IMR-90 (cell line): Measurements from ENCODE around the gene ZNF467. TPM values are rescaled to one million over a fixed set of nuclear protein-coding genes. Genes with fewer than 3 reads are reported as not detected.

Source experiments
- ATAC-seq: fragments of 200-7000 bp; cut with Tn5 transposase; 2 replicates; pipeline ENCODE4 v1.9.1; 2020; ENCODE audit warnings: low read depth, mild to moderate bottlenecking, moderate library complexity
- BruUV-seq: library from RNA; stranded (reverse); fragments of 400-500 nt; replicated peaks from 2 replicates; lab custom pipeline; 2021; lab: Mats Ljungman, UMichigan
- CTCF ChIA-PET: fragments of 300-600 bp; formaldehyde crosslinking; extraction: SDS; loops from one replicate; lab custom pipeline; 2021; ENCODE audit warnings: antibody characterized with exemption; lab: Yijun Ruan, JAX
- POLR2A ChIA-PET: fragments of 300-600 bp; sonication (Branson Sonifier 250); formaldehyde crosslinking; loops from one replicate; lab custom pipeline; 2022; ENCODE audit warnings: antibody characterized with exemption; ENCODE audit not compliant: unreplicated experiment; lab: Charles Lee
- DNase-seq: peaks from one replicate; pipeline ENCODE4 v3.0.0; 2013
- H2AFZ ChIP-seq: replicated peaks from 2 replicates; pipeline ENCODE3; 2013; ENCODE audit warnings: low read length, mild to moderate bottlenecking; ENCODE audit not compliant: poor library complexity
- H2AK5ac ChIP-seq: 2 replicates; pipeline ENCODE4 v1.6.1; 2013; ENCODE audit warnings: low read depth, low read length, inconsistent platforms
- H2AK9ac ChIP-seq: replicated peaks from 2 replicates; pipeline ENCODE3; 2013; ENCODE audit warnings: mild to moderate bottlenecking, low read depth, low read length, moderate library complexity; ENCODE audit not compliant: poor library complexity
- H2BK120ac ChIP-seq: 2 replicates; pipeline ENCODE4 v1.6.1; 2013; ENCODE audit warnings: low read depth, low read length, inconsistent platforms
- H2BK15ac ChIP-seq: 3 replicates; pipeline ENCODE4 v1.6.1; 2013; ENCODE audit warnings: low read depth, low read length, inconsistent platforms
- H2BK20ac ChIP-seq: 2 replicates; pipeline ENCODE4 v1.6.1; 2013; ENCODE audit warnings: low read depth, mild to moderate bottlenecking, inconsistent platforms, low read length, moderate library complexity
- H2BK5ac ChIP-seq: 2 replicates; pipeline ENCODE4 v1.6.1; 2013; ENCODE audit warnings: mild to moderate bottlenecking, low read depth, low read length, inconsistent platforms; ENCODE audit not compliant: poor library complexity, severe bottlenecking
- H3K14ac ChIP-seq: replicated peaks from 2 replicates; pipeline ENCODE4 v1.6.1; 2013; ENCODE audit warnings: low read depth, low read length, inconsistent platforms
- H3K18ac ChIP-seq: 2 replicates; pipeline ENCODE4 v1.6.1; 2013; ENCODE audit warnings: low read depth, low read length, control low read depth
- H3K23ac ChIP-seq: 2 replicates; pipeline ENCODE4 v1.6.1; 2013; ENCODE audit warnings: low read depth, low read length, inconsistent platforms
- H3K27ac ChIP-seq: 2 replicates; pipeline ENCODE4 v1.5.1; 2013; ENCODE audit warnings: mild to moderate bottlenecking, control low read depth, low read length; ENCODE audit not compliant: insufficient read depth
- H3K27me3 ChIP-seq: 2 replicates; pipeline ENCODE4 v1.6.1; 2013; ENCODE audit warnings: low read length; ENCODE audit not compliant: control insufficient read depth, insufficient read depth
- H3K36me3 ChIP-seq: 2 replicates; pipeline ENCODE4 v1.6.1; 2013; ENCODE audit warnings: low read length, mixed read lengths; ENCODE audit not compliant: control insufficient read depth, insufficient read depth
- H3K4ac ChIP-seq: 2 replicates; pipeline ENCODE4 v1.6.1; 2013; ENCODE audit warnings: low read depth, low read length, inconsistent platforms
- H3K4me1 ChIP-seq: 2 replicates; pipeline ENCODE4 v1.6.1; 2013; ENCODE audit warnings: low read length, mixed read lengths; ENCODE audit not compliant: control insufficient read depth, insufficient read depth
- H3K4me2 ChIP-seq: 2 replicates; pipeline ENCODE4 v1.6.1; 2013; ENCODE audit warnings: low read depth, mild to moderate bottlenecking, control low read depth, low read length, moderate library complexity
- H3K4me3 ChIP-seq: 2 replicates; pipeline ENCODE4 v1.5.1; 2013; ENCODE audit warnings: low read depth, mild to moderate bottlenecking, control low read depth, low read length, moderate library complexity; ENCODE audit not compliant: insufficient read depth
- H3K56ac ChIP-seq: 2 replicates; pipeline ENCODE4 v1.6.1; 2013; ENCODE audit warnings: low read length, inconsistent platforms; ENCODE audit not compliant: insufficient read depth; ENCODE audit errors: extremely low read depth
- H3K79me1 ChIP-seq, 2 experiments: 2 replicates each; pipeline ENCODE4 v1.6.1; 2013; ENCODE audit warnings: low read length in 2 of 2, inconsistent platforms in 1 of 2, low read depth in 1 of 2
- H3K9ac ChIP-seq: 2 replicates; pipeline ENCODE4 v1.6.1; 2013; ENCODE audit warnings: low read depth, low read length, control low read depth
- H3K9me1 ChIP-seq: 2 replicates; pipeline ENCODE4 v1.6.1; 2013; ENCODE audit warnings: low read length, inconsistent platforms; ENCODE audit not compliant: insufficient read depth
- H3K9me3 ChIP-seq: 2 replicates; pipeline ENCODE4 v1.6.1; 2013; ENCODE audit warnings: low read length; ENCODE audit not compliant: control insufficient read depth, insufficient read depth
- H4K20me1 ChIP-seq: 2 replicates; pipeline ENCODE4 v1.6.1; 2013; ENCODE audit warnings: low read length, inconsistent platforms; ENCODE audit not compliant: insufficient read depth
- H4K5ac ChIP-seq: 2 replicates; pipeline ENCODE4 v1.6.1; 2013; ENCODE audit warnings: mild to moderate bottlenecking, low read depth, low read length, control low read depth
- H4K8ac ChIP-seq, 2 experiments: 2 replicates each; pipeline ENCODE4 v1.6.1; 2013; ENCODE audit warnings: low read depth in 2 of 2, low read length in 2 of 2, control low read depth in 1 of 2, inconsistent platforms in 1 of 2
- H4K91ac ChIP-seq: 2 replicates; pipeline ENCODE4 v1.6.1; 2013; ENCODE audit warnings: low read depth, low read length, inconsistent platforms; ENCODE audit not compliant: insufficient read depth
- BHLHE40 ChIP-seq: fragments of 150-350 bp; IDR thresholded peaks from 2 replicates; pipeline ENCODE4 v1.6.1; 2016; ENCODE audit warnings: mild to moderate bottlenecking, low read depth, low read length
- CEBPB ChIP-seq: IDR thresholded peaks from 2 replicates; pipeline ENCODE4 v1.6.1; 2012; ENCODE audit warnings: low read depth, low read length, improper control_type of control experiment
- CHD1 ChIP-seq: IDR thresholded peaks from 2 replicates; pipeline ENCODE4 v1.6.1; 2012; ENCODE audit warnings: low read depth, low read length, improper control_type of control experiment
- FOS ChIP-seq: fragments of 150-350 bp; IDR thresholded peaks from 2 replicates; pipeline ENCODE4 v1.6.1; 2016; ENCODE audit warnings: low read depth, low read length
- MAFK ChIP-seq: IDR thresholded peaks from 2 replicates; pipeline ENCODE4 v1.6.1; 2012; ENCODE audit warnings: low read depth, low read length, improper control_type of control experiment
- MAZ ChIP-seq: IDR thresholded peaks from 2 replicates; pipeline ENCODE4 v1.6.1; 2012; ENCODE audit warnings: low read depth, mild to moderate bottlenecking, low read length, improper control_type of control experiment, moderate library complexity, borderline replicate concordance
- MXI1 ChIP-seq: IDR thresholded peaks from 2 replicates; pipeline ENCODE4 v1.6.1; 2012; ENCODE audit warnings: low read depth, mild to moderate bottlenecking, low read length, moderate library complexity, borderline replicate concordance
- POLR2A ChIP-seq: IDR thresholded peaks from 2 replicates; pipeline ENCODE4 v1.6.1; 2012; ENCODE audit warnings: mild to moderate bottlenecking, low read depth, low read length
- RCOR1 ChIP-seq: IDR thresholded peaks from 2 replicates; pipeline ENCODE4 v1.6.1; 2012; ENCODE audit warnings: mild to moderate bottlenecking, low read length, improper control_type of control experiment; ENCODE audit not compliant: insufficient replicate concordance
- RFX5 ChIP-seq: IDR thresholded peaks from 2 replicates; pipeline ENCODE4 v1.8.0; 2012; ENCODE audit warnings: low read depth, mild to moderate bottlenecking, low read length, moderate library complexity
- SMC3 ChIP-seq: fragments of 150-350 bp; IDR thresholded peaks from 2 replicates; pipeline ENCODE4 v1.6.1; 2016; ENCODE audit warnings: low read depth, mild to moderate bottlenecking, antibody characterized with exemption, low read length, moderate library complexity
- WGBS, 2 experiments: methylation state at CpG; one replicate each; pipeline versions ENCODE4 v1.1.5 to v1.1.7; 2013; ENCODE audit warnings: missing lambda C conversion rate in 2 of 2; ENCODE audit not compliant: insufficient read length in 1 of 2; ENCODE audit errors: extremely low coverage in 2 of 2; 5-methylcytosine and 5-hydroxymethylcytosine counted together
- dilution Hi-C: fragments of 300-500 bp; cut with HindIII; formaldehyde crosslinking; loops from one replicate; pipeline ENCODE4 v1.14.3; 2018; ENCODE audit warnings: low sequenced_read_pairs; ENCODE audit not compliant: unreplicated experiment
- in situ Hi-C: fragments of 300-500 bp; cut with MboI; formaldehyde crosslinking; loops from 3 replicates; pipeline ENCODE4 v1.14.3; 2019; ENCODE audit warnings: low sequenced_read_pairs, inconsistent platforms, mixed read lengths
- intact Hi-C: fragments of 100-400 bp; cut with micrococcal nuclease; formaldehyde crosslinking; loops from 2 replicates; pipeline ENCODE4 v1.10.0; 2022
- polyA plus RNA-seq, 3 experiments: library from polyadenylated mRNA; depleted of rRNA; stranded (reverse); fragments of >200 nt; gene quantifications; 2 replicates each; pipeline ENCODE4 v1.2.3, GENCODE V29; 2012; ENCODE audit warnings: low replicate concordance in 1 of 3
- total RNA-seq: library from RNA; depleted of rRNA; stranded (reverse); fragments of >200 nt; gene quantifications from 2 replicates; pipeline ENCODE4 v1.2.3, GENCODE V29; 2012
- TF ChIP-seq, protein P1 (sequence below): fragments of 150-350 bp; IDR thresholded peaks from 2 replicates; pipeline ENCODE4 v1.6.1; 2017; ENCODE audit warnings: mild to moderate bottlenecking, antibody characterized with exemption, low read length, low read depth
- TF ChIP-seq, protein P2 (sequence below): fragments of 150-350 bp; IDR thresholded peaks from 2 replicates; pipeline ENCODE4 v1.6.1; 2016; ENCODE audit warnings: low read depth, mild to moderate bottlenecking, low read length, moderate library complexity, borderline replicate concordance
- TF ChIP-seq, protein P3 (sequence below): conservative IDR thresholded peaks from 2 replicates; pipeline ENCODE4 v1.5.1; 2012; ENCODE audit warnings: mild to moderate bottlenecking, low read depth, low read length, improper control_type of control experiment

ZNF467 gene
- total and polyA plus RNA-seq, 2 of the 4 experiments (the other 2 are of a cell fraction) = 0.67 TPM; not detected in 1

DNA sequence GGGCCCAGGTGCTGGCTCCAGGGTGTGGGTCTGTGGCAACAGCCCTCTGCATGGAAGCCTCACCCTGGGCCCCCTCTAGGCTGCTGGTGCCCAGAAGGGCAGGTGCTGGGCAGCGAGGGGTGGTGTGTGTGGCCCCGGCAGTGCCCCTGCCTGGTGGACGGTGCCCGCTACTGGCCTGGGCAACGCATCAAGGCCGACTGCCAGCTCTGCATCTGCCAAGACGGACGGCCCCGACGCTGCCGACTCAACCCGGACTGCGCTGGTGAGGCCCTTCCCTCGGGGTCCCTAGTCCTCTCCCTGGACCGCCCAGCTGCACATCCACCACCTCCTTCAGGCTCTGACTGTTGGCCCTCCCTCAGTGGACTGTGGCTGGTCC, 18.8 kb upstream of the ZNF467 start:
- H3K4me3 ChIP-seq = no peak overlapping the region
- H3K9me3 ChIP-seq = no peaks in the 10 kb centered on the region
- WGBS, 2 experiments = 75% methylated on average over 10 of the region's 15 CpGs; no CpG with 5 or more reads in 1 of the 2 experiments
- ChIA-PET POLR2A (no interaction called here), CTCF (no interaction called here)
- BruUV-seq = no TSS peak
- H2AFZ ChIP-seq = no peak overlapping the region
- no peaks in the 10 kb centered on the region for H3K79me1 ChIP-seq
- in situ Hi-C loops (no loop called here), dilution Hi-C loops (no loop called here), intact Hi-C loops (no loop called here)
- no peak for DNase-seq
- no peaks in the 10 kb centered on the region for H3K36me3 ChIP-seq
- no peak overlapping the region for H2BK15ac ChIP-seq
- no peak overlapping the region for H3K4me2 ChIP-seq
- no peaks in the 10 kb centered on the region for H4K20me1 ChIP-seq
- H4K91ac ChIP-seq = no peak overlapping the region
- no peak for ATAC-seq
- no peak overlapping the region for H4K5ac ChIP-seq
- no peak overlapping the region for H2BK5ac ChIP-seq
- no peak overlapping the region for H3K23ac ChIP-seq
- no peak overlapping the region for H3K27ac ChIP-seq
- H3K18ac ChIP-seq = no peak overlapping the region
- H2AK9ac ChIP-seq = no peak overlapping the region
- peaks cover 49% of the 10 kb centered on the region; the same call in 1 of the 2 replicates for H3K27me3 ChIP-seq
- no peak overlapping the region for H4K8ac ChIP-seq
- no peak overlapping the region for H2BK20ac ChIP-seq
- no peak overlapping the region for H2BK120ac ChIP-seq
- no peak overlapping the region for H3K14ac ChIP-seq
- H3K9me1 ChIP-seq = no peaks in the 10 kb centered on the region
- no peak overlapping the region for H3K56ac ChIP-seq
- no peak overlapping the region for H2AK5ac ChIP-seq
- TF ChIP-seq MXI1 = no peak
- TF ChIP-seq FOS = no peak
- TF ChIP-seq CHD1 = no peak
- TF ChIP-seq SMC3 = no peak
- TF ChIP-seq POLR2A = no peak
- TF ChIP-seq, protein P1, sequence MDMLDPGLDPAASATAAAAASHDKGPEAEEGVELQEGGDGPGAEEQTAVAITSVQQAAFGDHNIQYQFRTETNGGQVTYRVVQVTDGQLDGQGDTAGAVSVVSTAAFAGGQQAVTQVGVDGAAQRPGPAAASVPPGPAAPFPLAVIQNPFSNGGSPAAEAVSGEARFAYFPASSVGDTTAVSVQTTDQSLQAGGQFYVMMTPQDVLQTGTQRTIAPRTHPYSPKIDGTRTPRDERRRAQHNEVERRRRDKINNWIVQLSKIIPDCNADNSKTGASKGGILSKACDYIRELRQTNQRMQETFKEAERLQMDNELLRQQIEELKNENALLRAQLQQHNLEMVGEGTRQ = no peak
- TF ChIP-seq, protein P2, sequence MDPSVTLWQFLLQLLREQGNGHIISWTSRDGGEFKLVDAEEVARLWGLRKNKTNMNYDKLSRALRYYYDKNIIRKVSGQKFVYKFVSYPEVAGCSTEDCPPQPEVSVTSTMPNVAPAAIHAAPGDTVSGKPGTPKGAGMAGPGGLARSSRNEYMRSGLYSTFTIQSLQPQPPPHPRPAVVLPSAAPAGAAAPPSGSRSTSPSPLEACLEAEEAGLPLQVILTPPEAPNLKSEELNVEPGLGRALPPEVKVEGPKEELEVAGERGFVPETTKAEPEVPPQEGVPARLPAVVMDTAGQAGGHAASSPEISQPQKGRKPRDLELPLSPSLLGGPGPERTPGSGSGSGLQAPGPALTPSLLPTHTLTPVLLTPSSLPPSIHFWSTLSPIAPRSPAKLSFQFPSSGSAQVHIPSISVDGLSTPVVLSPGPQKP = no peak
- no peak for TF ChIP-seq MAFK
- TF ChIP-seq CEBPB = no peak
- TF ChIP-seq, protein P3, sequence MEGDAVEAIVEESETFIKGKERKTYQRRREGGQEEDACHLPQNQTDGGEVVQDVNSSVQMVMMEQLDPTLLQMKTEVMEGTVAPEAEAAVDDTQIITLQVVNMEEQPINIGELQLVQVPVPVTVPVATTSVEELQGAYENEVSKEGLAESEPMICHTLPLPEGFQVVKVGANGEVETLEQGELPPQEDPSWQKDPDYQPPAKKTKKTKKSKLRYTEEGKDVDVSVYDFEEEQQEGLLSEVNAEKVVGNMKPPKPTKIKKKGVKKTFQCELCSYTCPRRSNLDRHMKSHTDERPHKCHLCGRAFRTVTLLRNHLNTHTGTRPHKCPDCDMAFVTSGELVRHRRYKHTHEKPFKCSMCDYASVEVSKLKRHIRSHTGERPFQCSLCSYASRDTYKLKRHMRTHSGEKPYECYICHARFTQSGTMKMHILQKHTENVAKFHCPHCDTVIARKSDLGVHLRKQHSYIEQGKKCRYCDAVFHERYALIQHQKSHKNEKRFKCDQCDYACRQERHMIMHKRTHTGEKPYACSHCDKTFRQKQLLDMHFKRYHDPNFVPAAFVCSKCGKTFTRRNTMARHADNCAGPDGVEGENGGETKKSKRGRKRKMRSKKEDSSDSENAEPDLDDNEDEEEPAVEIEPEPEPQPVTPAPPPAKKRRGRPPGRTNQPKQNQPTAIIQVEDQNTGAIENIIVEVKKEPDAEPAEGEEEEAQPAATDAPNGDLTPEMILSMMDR = no peak
- no peak for TF ChIP-seq MAZ
- no peak for TF ChIP-seq RCOR1
- no peak for TF ChIP-seq RFX5
- TF ChIP-seq BHLHE40 = no peak
- no peak overlapping the region for H3K4ac ChIP-seq
- H3K9ac ChIP-seq = no peak overlapping the region
- no peaks in the 10 kb centered on the region for H3K4me1 ChIP-seq
